PFSK-1 (cell line): Measurements from ENCODE around the gene PRR7.

Source experiments
- FOXP2 ChIP-seq: optimal IDR thresholded peaks from 2 replicates; pipeline ENCODE3; 2011; ENCODE audit warnings: borderline replicate concordance, control low read depth, inconsistent platforms; ENCODE audit not compliant: insufficient read depth; ENCODE audit errors: extremely low read length, extremely low read depth
- POLR2AphosphoS5 ChIP-seq: IDR thresholded peaks from 2 replicates; pipeline ENCODE4 v1.6.1; 2012; ENCODE audit warnings: low read depth, mild to moderate bottlenecking, control low read depth, low read length, moderate library complexity
- REST ChIP-seq, 2 experiments: IDR thresholded peaks; 2 replicates each; pipeline versions ENCODE4 v1.6.1 to v1.8.0; 2011 to 2012; ENCODE audit warnings: low read depth in 2 of 2, low read length in 2 of 2, control low read depth in 1 of 2, inconsistent platforms in 1 of 2, mild to moderate bottlenecking in 1 of 2, moderate library complexity in 1 of 2; ENCODE audit not compliant: insufficient read depth in 1 of 2
- SIN3A ChIP-seq: IDR thresholded peaks from 2 replicates; pipeline ENCODE4 v1.6.1; 2012; ENCODE audit warnings: mild to moderate bottlenecking, low read length, moderate library complexity, borderline replicate concordance; ENCODE audit not compliant: insufficient read depth
- TAF1 ChIP-seq: IDR thresholded peaks from 2 replicates; pipeline ENCODE4 v1.6.1; 2012; ENCODE audit warnings: low read length, control low read depth, borderline replicate concordance; ENCODE audit not compliant: insufficient read depth

PRR7 gene

GRCh38 chr5:177500685-177501522, 54.3 kb downstream of the PRR7 start:
- TF ChIP-seq FOXP2, result no peak
- no peak for TF ChIP-seq REST (IDR thresholded peaks at IDR 0.05; ENCODE audit: insufficient read depth in 1 of 2, low read depth in 2 of 2, low read length in 2 of 2)
- no peak for TF ChIP-seq TAF1
- TF ChIP-seq SIN3A, result no peak
- TF ChIP-seq POLR2AphosphoS5, result no peak

- TF ChIP-seq FOXP2 (no peak), REST (IDR thresholded peaks at IDR 0.05; ENCODE audit: insufficient read depth in 1 of 2, low read depth in 2 of 2, low read length in 2 of 2) (no peak), POLR2AphosphoS5 (no peak), TAF1 (no peak), SIN3A (no peak)
Measured at GRCh38 chr5:177501874-177502678, 55.5 kb downstream of the PRR7 start.

- no peak for TF ChIP-seq FOXP2
- no peak for TF ChIP-seq POLR2AphosphoS5
- no peak for TF ChIP-seq TAF1
- no peak for TF ChIP-seq SIN3A
- no peak for TF ChIP-seq REST (IDR thresholded peaks at IDR 0.05; ENCODE audit: insufficient read depth in 1 of 2, low read depth in 2 of 2, low read length in 2 of 2)
Measured at GRCh38 chr5:177502886-177503285, 56.3 kb downstream of the PRR7 start.

- TF ChIP-seq TAF1, result no peak
- no peak for TF ChIP-seq REST (IDR thresholded peaks at IDR 0.05; ENCODE audit: insufficient read depth in 1 of 2, low read depth in 2 of 2, low read length in 2 of 2)
- TF ChIP-seq POLR2AphosphoS5, result no peak
- TF ChIP-seq SIN3A, result no peak
- no peak for TF ChIP-seq FOXP2
Measured at GRCh38 chr5:177503351-177504085, 56.9 kb downstream of the PRR7 start.
